ENCODE measurements around the gene DMRTA2.

Gene DMRTA2

DNA sequence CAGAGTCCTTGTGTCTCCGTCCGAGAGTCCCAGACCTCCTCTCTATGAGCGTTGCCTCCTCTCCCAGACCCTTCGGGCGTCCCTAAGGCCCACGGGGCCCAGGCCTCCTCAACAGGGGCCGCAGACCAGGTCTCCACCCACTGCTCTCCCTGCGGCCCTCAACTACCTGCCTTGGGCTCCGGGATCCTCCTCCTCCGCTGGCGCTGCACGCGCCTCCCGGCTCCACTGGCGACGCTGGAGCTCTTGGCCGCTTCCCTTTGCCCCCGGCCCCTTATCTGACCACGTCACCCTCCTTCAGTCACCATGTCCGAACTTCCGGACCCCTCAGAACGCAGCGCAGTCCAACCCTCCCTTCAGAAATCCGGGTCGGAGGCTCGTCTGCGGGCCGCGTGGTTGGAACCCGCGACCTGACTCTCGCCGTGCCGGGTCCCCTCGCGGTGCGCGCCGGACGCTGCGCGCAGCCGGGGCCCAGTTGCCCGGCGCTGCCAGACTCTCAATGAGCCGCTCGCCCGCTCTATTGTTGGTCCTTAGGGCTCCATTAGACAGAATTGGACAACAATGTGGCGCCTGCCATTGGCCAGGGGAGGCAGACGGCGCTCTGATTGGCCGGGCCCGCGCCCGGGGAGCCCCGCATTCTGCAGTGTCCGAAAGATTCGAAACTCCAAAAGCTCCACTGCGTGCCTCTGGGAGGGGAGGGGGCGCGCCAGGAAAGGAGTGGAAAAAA, at the start of gene DMRTA2:
Gene DMRTA2 (minus strand): TSS at position 498 of the 724 bp plus-strand sequence. CDS start 1,907 bp downstream, outside the sequence.
- in situ Hi-C loops (cut with HindIII; ENCODE audit: low sequenced_read_pairs), result no loop called here

DNA sequence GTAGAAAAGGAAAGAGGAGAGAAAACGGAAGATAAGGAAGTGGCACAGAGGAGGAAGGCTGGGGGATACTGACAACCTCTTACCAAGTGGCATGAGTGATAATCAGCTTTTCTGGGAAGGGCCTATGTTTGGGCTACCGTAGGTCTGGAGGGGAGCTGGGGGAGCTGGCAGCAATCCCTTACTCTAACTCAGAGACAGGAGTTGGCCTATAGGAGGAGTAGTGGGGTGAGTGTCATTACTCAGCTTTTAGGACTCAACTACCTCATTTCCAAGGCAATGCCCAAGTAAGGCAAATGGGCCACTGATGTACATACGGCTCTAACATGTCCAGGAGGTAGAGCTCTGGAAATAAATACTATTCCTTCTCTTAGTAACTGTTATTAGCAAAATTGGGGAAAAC, 48.7 kb upstream of the DMRTA2 start:
- in situ Hi-C loops (cut with HindIII; ENCODE audit: low sequenced_read_pairs), result no loop called here

DNA sequence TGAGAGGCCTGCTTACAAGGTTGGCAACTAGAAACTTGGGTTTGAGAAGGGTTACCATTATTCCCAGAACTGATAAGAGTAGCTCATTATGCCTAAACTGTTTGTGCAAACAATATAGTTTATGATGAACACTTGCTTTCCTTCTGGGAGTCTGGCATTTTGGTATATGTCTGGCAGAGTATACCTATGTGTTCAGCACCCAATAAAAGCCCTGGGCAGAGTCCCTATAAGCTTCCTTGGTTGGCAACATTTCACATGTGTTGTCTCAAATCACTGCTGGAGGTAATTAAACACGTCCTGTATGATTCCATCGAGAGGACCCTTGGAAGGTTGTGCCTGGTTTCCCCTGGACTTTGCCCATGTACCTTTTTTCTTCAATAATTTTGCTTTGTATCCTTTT, 39.7 kb upstream of the DMRTA2 start:
- in situ Hi-C loops (cut with HindIII; ENCODE audit: low sequenced_read_pairs), result no loop called here

DNA sequence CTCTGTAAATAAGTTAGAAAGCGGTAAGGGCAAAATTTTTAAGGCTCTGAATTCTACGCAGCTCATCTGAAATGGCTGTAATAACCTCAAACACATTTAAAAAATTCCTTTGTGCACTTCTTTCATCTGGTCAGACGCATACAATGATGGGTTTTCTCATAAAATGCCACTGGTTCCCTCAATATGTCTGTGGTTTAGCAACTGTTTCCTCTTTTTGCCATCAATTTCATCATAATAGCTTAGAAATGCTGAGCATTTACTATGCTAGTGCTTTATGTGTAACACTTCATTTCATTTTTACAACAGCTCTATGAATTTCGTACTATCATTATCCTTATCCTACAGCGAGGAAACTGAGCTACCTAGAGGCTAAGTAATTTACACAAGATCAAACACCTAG, 35.3 kb upstream of the DMRTA2 start:
- in situ Hi-C loops (cut with HindIII; ENCODE audit: low sequenced_read_pairs), result no loop called here

DNA sequence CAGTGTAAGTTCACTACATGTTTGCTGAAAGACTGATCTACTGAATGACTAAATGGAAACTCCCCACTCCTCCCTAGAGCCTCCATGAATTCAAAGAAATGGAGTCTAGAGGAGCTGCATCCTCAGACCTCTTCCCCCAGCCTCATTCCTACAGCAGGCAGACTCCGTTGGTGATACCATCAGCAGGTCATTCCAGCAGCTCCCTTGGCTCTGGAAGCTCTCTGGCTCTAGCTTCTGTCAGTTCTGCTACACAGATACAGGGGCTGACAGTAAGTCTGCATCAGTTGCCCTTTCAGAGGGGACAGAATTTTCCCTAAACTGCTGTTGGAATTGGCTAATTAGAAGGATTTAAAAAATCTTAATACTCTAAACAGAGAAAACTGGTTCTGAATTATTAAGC, 31.7 kb upstream of the DMRTA2 start:
- in situ Hi-C loops (cut with HindIII; ENCODE audit: low sequenced_read_pairs), result no loop called here

DNA sequence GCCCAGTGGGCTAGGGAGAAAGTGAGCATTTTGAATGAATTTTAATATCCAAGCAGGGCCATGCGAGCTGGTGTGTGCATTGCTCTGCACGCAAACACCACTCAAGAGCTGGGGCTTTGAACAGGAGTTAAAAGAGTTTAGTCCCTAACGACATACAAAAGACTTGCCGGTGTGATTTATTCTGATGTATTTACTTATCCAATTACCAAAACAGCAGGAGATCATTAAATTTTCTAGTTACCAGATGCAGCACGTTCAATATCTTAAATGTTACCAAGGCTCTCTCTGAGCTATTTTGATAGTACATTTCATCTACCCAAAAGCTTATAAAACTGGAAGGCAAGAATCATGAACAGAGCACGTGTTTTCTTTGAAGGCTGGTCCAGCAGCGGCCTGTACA, 30.0 kb upstream of the DMRTA2 start:
- in situ Hi-C loops (cut with HindIII; ENCODE audit: low sequenced_read_pairs), result no loop called here

DNA sequence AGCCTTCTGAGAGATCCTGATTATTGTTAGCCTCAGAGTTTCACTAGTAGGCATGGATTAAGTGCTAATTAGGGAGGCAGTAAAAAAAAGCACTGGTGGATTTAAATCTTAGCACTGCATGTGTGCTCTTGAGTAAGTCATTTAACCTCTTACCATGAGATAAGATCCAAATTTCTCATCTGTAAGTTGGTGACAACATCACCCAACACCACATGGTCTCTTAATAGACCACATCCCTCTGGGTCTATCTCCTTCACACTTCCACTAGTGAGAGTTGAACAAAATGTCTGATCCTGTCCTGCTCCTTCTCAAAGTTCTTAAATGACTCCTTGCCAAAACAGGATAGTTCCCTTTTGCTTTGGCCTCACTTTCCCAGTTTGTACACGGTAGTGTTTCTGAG, 29.5 kb upstream of the DMRTA2 start:
- in situ Hi-C loops (cut with HindIII; ENCODE audit: low sequenced_read_pairs), result no loop called here

DNA sequence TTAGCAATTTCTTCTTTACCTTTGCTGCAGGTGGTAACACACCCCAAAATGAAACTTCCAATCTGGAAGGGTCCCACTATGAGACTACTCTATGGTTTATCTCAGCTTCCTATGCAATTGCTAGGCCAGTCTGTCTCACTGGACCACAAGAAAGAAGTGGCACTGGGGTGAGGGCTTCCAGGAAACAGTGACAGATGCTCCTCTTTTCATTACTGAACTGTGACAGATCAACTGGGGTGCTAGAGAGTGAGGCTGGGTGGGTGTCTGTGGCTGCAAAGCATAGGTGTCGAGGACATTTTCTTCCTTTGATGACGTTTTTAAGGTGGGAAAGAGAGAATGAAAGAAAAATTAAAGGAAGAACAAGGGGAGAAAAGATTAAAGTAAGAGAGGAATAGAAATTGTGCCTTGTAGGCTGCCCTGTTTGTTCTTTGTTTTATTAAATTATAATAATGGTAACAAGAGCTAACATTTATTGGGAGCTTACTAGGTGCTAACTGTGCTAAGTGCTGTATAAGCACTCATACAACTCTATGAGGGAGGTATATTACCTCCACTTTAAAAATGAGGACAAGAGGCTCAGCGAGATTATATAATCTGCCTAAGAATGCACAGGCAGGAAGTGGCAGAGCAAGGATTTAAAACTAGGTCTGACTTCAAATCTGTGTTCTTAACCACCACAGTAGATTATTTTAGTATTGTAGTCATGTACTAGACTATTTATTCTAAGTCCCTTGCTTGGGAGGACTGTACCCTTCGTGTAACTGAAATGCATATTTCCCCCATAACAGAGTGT, 27.8 kb upstream of the DMRTA2 start:
- in situ Hi-C loops (cut with HindIII; ENCODE audit: low sequenced_read_pairs), result no loop called here

DNA sequence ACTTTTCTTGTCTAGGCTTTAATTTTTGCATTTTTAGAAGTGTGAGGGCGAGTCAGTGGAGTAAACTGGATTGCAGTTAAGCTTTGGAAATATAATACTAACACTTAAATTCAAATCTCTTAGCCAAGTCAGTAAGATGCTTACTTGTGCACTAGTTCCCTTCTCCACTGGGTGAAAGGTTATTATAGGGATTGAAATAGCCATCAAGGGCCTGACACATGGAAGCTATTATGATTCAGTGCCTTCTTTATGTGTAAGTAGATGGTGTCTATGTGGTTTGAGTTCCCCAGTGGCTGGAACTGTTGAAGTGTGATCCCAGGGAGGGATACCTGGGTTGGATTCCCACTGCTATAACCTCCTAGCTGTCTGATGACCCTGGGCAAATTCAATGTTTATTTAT, 24.7 kb upstream of the DMRTA2 start:
- in situ Hi-C loops (cut with HindIII; ENCODE audit: low sequenced_read_pairs), result loop anchor here (5.0 kb wide), 1 partner anchor 101 kb away; no protein-coding TSS in a partner anchor

DNA sequence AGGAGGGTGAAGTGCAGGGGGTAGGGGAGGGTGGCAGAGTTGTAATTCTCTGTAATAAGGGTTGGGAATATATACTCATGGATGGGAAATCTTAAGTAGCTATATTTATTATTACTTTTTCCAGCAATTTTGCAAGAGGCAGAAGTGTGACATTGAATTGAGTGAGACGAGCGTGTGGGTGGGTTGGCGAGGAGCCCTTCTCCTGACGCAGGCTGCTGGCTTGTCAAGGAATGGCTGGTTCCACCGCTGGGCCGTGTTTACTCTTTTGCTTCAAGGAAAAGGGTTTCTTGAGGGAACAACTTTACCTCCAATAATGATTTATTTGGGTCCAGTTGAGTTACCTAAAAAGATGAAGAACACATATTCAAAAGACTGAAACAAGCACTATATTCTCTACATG, 17.9 kb upstream of the DMRTA2 start:
- in situ Hi-C loops (cut with HindIII; ENCODE audit: low sequenced_read_pairs), result no loop called here

DNA sequence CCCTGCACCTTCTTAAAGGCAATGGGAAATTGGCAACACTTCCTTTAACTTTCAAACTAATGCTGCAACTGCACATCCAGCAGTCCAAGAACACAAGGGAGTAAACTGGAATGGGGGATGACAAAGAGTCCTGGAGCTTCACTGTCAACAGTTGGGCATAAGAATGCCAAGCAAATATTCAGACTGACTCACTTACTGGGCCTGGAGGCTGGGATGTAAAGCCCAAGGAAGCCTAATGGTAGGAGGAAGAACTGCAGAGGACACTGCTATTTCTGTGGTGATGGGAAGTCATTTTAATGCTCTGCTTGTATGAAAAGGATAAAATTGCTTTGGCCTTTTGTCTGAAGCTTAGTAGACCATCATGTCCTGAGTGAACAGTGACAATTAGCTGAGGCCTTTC, 15.7 kb upstream of the DMRTA2 start:
- in situ Hi-C loops (cut with HindIII; ENCODE audit: low sequenced_read_pairs), result no loop called here

DNA sequence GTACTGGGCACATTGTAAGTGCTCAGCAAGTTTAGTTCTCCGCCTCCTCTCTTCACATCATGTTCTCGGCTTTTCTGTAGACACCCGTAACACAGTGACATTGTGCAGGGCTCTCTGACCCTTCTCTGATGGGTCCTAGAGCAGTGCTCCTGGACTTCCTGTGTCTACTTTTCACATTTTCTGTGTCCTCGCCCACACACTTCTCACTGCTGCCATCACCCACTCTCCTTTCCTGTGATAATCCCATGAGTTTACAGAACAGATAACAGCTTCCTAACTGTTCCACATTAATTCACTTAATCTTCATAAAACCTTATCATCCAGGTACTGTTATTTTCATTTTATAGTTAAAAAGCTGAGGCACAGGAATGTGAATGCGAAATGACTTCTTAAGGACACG, 13.2 kb upstream of the DMRTA2 start:
- in situ Hi-C loops (cut with HindIII; ENCODE audit: low sequenced_read_pairs), result no loop called here

DNA sequence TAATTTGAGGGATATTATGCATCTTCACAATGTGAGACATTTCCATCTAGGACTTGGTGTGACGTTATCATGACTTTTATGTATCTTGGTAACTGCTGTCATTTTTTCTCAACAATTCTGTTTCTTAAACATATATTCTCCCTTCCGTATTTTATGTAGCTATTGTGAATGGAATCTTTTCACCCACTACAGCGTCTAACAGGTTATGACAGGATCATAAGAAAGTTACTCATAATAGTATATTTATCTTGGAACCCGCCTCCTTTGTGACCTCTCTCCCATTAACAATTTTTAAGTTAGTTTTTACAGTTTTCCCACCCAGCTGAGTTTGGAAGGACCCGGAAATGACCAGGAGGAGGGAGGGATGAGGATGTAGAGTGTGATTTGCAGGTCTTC, 6.8 kb upstream of the DMRTA2 start:
- in situ Hi-C loops (cut with HindIII; ENCODE audit: low sequenced_read_pairs), result no loop called here

DNA sequence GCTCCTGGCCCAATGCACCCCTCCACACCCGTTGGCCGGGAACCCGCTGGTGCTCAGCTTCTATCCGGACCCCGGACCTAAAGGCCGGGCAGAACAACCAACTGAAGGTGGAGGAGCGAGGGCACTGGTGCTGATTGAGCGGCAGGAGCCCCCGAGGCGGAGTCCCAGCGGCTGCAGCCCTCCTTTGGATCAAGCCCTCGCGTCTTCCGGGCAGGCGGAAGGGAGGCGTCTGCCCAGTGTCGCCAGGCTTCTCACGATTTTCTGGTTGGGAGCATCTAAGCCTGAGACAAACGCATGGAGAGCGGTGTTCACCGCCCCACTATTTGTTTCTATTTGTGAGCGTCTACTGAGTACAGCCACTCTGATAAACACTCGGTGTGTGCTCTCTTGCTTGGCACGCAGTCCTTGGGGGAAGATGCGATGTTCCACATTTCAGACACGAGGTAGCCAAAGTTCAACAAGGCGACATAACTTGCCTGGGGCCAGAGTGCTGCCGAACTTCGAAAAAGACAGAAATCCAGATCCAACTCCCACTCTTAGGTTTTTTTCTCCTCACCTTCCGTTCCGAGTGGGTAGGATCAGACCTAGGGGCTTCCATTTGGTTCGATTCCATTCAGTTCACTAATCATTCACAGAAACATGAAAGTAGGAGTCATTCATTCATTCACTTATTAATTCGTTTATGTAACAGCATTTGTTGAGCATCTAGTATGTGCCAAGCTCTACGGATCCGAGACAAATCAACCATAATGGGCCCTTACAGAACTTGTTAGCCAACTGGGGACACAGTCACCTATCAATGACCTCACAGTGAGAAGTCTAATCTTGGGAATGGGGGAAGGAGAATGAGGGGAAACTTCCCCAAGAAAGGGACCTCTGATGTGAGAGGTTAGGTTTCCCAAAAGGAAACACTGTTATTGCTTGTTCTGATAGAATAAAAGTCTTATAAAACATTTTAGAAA, 4.9 kb upstream of the DMRTA2 start:
- in situ Hi-C loops (cut with HindIII; ENCODE audit: low sequenced_read_pairs), result no loop called here

DNA sequence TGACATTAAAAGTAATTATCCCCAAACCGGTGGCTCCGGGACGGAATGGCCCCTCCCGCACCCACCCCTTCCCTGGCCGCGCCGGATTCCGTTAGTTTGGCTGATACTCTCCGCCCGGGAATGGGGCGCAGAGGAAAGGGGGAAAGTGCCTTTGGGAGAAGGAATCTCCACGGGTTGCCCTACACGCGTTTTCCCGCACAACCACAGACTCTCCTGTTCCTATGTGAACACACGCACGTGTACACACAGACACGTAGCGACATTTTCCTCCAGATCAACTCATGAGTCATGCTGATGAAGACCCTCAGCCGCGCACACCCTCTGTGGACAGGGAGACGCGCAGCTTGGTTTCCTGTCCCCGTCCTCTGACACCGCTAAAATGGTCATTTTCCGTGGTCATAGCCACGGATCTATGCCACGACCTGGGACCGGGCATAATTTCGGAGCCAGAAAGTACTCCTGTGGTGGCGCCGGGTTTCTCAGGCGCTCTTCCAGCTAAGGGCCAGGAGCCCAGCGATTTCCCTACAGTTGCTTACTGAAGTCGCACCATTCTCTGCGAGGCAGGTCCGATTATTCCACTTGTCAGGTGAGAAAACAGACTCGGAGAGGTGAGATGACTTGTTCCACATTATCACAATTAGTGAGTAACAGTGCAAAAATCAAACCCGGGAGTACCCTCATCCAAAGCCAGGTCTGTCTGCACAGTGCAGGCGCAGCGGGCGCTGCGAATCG, 4.0 kb upstream of the DMRTA2 start:
- in situ Hi-C loops (cut with HindIII; ENCODE audit: low sequenced_read_pairs), result no loop called here

DNA sequence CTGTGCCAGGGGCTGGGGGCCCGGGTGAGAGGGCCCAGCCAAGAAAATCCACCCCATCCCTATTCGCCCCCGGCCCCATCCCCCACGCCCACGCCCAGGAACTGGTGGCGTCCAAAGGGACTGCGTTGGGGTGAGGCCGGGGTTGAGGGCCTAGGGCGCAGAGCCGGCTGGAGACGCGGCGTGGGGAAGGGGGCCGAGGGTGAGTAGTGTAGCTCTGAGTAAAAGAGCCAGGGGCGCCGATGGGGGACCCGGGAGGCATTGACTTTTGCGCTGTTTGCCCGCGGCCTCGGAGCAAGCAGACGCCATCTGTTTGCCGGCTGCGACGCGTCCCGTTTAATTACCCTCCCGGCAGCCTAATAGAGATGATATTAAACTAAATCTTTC, 3.5 kb upstream of the DMRTA2 start:
- in situ Hi-C loops (cut with HindIII; ENCODE audit: low sequenced_read_pairs), result no loop called here

DNA sequence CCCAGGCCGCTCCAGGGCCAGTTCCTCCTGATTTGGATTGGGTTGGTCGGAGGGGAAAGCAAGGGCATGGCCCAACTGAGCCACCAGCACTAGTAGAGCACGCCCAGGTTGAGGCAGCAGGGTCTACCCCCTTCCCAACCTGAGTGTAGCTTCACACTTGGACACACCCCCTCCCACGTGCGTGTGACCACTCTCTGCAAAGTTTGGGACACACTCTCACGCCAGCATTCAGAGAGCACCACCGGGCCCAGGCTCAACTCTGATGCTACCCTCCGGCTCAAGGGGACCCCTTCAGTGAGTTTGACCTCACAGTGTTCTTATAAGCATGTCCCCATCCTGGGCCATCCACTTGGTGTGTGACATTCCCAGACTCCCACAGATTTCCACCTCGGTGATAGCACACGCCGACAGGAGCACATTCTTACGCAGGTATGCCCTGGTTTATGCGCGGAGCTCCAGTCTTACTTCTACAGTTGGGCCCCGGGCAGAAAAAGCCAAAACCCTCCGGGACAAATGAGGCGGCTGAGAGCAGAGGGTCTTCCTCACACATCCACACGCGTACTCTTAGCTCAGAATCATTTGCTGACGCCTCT, 3.0 kb upstream of the DMRTA2 start:
- in situ Hi-C loops (cut with HindIII; ENCODE audit: low sequenced_read_pairs), result no loop called here

DNA sequence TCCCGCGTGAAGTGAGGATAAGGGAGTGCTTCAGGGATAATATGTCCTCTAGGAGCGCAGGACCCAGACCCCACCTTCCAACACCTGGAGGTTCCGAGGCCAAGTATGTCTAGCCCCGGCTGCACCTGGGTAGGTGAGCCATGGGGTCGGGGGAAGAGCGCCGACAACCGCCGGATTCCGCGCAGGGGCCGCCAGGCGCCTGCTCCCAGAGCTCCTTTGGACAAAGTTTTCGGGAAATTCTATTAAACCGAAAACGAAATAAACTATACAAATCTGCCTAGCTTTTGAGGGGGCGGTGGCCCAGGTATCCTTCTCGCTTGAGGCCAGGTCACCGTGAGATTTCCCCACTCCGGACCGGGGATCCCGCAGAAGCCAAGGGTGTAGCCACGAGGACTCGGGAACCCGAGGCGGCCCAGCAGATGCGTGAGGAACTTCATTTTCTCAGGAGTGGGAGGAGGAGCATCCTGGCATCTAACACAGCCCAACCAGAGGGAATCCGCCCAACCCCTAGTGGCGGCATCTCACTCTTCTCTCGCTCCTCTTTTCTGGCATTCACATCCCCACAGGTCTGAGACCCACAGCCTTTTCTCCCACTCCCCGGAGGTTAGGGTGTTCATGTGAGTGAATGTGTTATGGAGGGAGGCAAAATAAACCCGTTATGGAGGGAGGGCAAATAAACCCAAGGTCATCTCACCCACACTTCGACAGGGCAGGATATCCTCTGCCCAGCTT, 2.3 kb upstream of the DMRTA2 start:
- in situ Hi-C loops (cut with HindIII; ENCODE audit: low sequenced_read_pairs), result no loop called here

DNA sequence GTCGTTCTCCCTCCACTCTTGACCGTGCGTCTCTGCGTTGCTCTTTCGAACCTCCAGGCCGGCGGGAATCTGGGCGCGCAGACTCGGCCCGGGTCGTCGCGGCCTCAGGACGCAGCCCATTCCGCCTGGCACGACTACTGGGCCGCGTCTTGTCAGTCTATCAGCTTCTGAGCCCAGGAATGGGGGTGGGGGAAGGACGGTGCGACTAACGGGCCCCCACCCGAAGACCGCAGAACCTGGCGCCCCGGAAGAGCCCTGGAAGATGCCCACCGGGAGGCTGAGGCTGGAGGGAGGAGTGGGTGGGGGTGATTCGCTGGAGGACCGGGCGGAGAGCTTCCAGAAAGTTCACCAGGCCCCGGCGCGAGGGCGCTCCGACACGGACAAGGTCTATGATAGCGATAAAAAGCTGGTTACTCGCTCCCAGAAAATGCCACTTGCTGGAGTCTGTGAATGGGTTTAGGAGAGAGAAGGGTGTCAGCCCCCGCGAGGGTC, 1.7 kb upstream of the DMRTA2 start:
- in situ Hi-C loops (cut with HindIII; ENCODE audit: low sequenced_read_pairs), result no loop called here

All from endothelial cell of hepatic sinusoid (primary cell).